GM19238 (cell line): Measurements from ENCODE around the gene DUSP7.

Experiments used
- DNase-seq: peaks from one replicate; pipeline ENCODE4 v3.0.0; 2011; ENCODE audit warnings: low spot score; ENCODE audit not compliant: insufficient read length

Gene DUSP7

DNA sequence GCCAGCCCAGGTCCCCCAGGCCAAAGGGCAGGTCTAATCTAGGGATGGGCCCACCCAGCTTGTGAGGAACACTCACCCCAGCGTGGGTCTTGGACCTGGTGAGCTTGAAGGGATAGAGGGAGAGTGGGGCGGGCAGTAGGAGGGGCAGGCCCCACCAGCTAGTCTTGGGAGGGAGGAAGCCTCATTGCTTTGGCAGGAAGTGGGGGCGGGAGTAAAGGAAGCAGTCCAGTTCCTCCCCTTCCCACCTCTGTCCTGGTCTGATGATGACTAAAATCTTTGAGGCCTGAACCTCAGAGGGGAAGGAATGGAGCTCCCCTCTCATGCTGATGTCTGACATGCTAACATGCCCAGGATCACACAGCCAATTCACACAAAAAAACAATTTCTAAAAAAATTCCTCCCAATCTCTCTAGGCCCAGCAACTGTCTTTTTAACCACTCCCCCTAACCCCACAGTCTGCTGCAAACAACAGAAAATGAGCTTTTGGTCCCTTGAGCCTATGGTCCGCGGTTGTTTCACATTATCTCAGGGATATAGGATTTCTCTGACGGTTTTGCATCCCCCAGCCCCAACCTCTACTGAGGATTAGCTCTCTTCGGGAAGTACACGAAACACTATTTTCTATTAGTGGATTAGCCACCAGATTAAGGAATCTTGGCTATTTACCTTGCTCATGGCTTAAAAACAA, 30.7 kb upstream of the DUSP7 start:
- DNase-seq = no peak

DNA sequence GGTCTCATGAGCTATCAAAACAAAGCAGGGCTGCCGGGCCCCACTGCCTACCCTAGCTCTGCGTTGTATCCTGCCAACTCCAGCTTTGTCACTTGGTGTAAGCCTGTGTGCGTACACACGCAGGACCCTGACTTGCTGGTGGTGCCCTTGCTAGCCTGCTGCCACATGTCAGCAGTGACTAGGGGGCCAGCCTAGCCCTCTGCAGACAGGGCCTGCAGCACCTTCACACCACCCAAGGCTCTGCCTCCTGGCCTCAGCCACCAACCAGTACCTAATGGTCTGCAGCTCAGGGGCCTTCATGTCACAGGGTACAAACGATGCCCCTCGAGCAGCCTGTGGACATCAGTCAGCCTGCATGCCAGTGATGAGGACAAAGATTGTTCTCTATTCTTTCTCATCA, 30.1 kb upstream of the DUSP7 start:
- DNase-seq = no peak

DNA sequence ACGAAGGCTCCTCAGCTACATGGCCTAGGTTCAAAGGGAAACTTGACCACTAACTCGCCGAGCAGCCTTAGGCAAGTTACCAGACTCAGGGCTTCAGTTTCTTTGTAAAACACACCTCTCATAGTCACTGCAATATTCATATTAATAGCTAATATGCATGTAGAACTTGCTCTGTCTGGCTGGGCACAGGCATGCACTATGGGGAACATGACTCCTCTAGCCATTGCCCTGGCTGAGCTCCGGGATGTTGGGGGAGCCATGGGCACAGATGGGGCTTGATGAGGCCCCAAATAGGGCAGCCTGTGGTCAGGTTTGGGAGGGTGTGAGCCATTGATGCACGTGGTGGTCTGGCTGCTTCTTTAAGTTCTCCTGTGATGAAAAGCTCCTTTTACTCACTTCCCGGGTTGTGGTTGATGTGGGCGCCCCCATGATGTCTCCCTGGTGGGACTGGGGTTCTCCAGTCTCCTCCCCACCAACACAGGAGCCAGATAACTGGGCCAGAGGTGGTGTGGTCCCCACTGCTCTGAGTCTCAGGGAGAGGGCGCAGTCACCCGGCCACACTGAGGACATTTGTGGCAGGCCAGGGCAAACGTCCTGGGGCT, 29.4 kb upstream of the DUSP7 start:
- no peak for DNase-seq

DNA sequence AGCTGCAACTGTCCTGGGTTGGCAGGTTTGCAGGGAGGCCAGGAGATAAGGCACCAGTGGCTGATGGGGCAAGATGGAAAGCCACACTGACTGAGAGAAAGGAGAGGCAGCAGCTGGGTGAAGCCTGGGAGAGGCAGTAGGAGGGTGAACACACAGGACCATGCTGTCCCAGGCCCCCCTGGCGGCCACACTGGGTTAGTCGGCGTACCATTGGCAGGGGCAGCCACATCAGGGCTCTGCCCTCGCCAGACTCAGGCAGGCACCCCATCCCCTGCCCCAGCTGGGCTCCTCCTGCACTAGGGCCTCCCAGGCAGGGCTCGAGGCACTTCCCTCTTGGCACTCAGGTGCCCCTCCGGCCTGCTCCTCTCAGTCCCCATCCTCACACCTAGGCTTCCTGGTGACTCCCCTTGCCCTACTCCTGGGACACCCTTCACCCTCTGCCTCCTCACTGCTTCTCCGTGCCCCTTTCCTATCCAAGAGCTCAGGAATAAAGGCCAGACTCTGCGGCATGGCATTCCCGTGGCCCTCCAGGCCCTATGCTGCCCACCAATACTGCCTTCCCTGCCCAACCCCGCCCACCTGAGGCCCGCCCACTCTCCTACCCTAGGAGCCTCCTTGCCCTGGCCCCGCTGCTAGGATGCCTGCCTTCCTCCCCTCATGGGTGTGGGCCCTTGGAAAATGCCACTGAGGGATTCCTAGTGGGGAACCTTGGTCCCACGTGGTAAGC, 28.7 kb upstream of the DUSP7 start:
- DNase-seq = no peak

DNA sequence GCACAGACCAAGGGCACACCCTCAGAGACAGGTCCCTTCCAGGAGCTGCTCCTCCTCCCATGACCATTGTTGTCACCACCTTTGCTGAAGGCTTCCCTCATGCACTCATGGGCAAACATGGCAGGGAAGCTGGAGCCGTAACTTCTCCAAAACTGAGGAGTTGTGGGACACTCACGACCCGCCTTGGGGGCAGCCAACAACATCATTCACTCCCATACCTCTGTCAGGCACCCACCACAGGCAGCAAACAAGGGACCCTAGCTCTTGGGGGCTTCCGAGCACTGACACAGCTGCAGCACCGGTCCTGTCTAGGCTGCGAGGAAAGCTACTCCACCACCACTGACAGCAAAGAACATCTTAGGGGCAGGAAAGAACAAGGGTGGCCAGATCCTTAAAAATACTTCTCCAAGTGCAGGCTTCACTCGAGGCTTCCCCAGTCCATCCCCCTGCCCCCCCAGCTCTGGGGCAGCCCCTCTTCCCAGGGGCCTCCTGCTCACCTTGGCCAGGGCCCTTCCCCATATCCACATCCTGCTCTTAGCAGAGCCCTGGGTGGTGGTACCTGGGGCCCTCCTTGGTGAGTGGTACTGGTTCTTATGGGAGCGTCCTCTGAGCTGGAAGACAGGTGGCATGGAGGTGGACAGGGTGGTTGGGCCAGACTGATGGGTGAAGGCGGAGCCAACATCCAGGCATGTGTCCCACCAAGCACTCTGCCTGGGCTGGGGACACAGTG, 28.0 kb upstream of the DUSP7 start:
- DNase-seq = no peak

DNA sequence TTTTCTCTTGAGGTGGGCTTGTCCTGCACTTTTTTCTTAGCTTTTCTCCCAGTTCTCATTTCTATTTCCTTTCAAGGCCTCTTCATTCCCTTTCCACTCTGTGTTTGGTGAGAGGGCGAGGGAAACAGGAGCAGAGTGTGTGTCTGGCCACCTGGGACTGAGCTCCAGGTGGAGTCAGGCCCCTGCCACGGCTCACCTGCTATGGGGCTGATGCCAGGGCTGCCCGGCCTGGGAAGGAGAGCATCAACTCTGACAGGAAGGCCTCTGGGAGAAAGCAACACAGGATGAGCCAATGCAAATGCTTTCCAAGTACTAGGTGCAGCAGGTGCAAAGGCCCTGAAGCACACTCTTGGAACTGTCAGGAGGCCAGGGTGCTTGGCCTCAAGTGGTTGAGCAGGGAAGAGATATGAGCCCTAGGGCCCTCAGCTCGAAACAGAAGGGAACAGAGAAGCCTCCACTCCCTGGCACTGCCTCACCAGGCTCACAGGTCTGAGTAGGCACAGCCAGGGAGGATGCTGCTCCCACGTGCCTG, 27.3 kb upstream of the DUSP7 start:
- DNase-seq = no peak

DNA sequence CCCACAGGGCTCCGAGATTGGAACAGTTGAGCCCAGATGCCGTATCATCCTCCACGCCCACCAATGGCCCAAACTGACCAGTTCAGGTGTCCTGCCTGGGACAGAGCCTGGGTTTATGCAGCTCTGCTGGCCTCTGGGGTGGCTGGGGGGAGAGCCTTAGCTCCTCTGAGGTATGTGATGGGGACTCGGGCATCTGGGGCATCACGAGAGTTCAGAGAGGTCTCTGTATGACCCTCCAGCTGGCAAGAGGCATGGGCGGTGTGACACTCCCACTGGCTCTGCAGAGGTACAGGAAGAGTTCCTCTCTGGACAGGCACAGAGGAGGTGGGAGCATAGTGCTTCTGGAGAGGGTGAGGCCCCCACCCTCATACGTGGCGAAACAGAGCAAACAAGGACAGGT, 26.6 kb upstream of the DUSP7 start:
- DNase-seq = no peak

DNA sequence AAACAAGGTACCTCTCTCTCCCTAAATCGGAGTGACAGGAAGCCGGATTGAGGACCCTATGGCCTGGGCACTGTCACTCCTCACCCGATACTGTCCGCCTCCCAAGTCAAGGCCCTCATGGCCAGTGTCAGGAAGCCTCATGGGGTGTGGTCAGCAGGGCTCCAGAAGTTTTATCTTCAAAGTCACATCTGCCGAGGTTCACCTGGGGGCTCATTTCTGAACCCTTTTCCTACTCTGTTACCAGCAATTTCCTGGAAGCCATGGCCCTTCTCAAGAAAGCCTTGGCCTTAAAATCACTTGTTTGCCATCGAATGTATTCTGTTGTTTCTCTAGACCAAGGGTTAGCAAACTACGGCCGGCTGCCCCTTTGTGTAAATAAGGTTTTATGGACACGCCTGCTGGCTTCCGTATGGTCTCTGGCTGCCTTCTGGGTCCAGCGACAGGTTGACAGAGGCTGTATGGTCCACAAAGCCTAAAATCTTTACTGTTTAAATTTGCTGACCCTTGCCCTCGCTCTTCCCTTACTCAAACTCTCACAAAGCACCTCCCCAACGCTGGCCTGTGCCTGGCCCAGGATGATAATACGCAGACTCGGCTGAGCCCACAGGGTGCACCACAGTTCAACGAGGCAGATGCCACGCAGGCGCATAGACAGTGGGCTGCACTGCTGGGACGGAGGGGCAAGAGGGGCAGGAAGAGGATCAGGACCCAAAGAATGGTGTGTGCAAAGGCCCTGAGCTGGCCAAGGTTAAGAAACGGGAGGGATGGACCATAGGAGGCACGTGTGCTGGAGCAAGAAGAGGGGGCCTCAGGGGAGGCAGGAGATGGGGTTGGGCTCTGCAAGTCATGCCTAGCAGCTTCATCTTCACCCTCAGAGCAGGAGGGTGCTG, 24.7 kb upstream of the DUSP7 start:
- no peak for DNase-seq

DNA sequence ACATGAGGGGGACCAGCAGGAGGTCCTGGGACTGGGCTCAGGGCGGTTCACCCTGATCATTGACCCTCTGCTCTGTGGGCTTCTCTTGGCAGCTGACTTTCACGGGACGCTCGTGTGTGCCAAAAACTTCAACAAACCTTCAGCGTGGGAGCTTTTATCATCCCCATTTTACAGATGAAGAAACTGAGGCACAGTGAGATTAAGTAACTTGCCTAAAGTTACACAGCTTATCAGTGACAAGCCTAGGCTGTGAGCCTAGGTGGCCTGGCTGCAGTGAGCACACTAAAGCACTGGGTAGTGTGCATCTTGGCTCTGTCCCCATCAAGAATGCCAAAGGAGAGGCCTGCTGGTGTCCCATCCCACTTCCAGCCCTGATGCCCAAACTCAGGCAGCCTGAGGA, 23.6 kb upstream of the DUSP7 start:
- DNase-seq = no peak

DNA sequence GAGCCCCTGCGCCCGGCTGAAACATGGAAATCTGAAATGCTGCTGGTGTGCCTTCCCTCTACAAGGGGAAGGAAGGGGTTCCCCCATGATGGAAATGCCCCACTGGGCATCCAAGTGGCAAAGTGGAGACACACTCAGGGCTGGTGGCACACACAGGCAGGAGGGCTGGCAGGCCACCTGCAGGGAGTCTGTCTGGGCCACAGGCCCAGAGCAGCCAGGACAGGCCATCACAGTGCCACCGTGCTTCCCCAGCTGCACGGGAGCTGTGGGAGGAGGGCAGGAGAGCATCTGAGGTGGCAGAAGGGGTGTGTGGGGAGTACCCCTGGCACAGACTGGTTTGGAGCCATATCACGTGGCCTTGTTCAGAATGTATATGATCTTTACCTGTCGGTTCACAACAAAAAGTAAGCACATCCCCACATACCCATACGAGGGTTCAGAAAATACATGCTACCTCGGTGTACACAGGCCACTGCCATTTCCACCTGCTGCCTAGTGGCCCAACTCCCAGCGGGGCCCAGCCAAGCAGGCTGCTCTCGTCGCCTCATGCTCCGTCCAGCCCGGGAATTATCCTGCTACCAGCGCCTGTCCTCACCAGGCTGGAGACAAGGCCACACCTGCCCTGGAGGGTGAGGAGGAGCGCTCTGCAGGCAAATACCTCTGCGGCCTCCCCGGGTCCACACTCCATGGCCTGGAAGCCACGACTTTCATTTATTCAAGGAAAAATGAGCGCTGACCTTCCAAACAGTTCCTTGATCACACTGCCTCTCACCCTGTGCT, 22.6 kb upstream of the DUSP7 start:
- no peak for DNase-seq

DNA sequence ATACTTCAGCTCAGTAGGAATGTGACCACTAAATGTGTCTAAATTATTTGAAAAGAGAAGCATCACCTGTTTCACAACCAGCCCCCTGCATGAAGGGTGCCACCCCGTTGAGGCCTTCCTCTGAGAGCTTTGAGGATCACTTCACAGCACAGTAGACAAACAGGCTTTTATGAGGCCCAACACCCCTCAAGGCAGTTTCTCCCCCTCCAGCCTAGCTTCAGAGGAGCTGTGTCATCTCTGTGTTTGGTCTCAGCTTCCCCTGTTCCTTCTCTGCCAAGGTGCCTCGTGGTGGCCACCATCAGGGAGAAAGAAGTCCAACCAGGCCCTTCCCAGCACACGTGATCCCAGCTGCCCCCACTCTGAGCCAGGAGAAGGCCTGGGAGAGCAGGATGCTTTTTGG, 21.6 kb upstream of the DUSP7 start:
- DNase-seq = no peak

DNA sequence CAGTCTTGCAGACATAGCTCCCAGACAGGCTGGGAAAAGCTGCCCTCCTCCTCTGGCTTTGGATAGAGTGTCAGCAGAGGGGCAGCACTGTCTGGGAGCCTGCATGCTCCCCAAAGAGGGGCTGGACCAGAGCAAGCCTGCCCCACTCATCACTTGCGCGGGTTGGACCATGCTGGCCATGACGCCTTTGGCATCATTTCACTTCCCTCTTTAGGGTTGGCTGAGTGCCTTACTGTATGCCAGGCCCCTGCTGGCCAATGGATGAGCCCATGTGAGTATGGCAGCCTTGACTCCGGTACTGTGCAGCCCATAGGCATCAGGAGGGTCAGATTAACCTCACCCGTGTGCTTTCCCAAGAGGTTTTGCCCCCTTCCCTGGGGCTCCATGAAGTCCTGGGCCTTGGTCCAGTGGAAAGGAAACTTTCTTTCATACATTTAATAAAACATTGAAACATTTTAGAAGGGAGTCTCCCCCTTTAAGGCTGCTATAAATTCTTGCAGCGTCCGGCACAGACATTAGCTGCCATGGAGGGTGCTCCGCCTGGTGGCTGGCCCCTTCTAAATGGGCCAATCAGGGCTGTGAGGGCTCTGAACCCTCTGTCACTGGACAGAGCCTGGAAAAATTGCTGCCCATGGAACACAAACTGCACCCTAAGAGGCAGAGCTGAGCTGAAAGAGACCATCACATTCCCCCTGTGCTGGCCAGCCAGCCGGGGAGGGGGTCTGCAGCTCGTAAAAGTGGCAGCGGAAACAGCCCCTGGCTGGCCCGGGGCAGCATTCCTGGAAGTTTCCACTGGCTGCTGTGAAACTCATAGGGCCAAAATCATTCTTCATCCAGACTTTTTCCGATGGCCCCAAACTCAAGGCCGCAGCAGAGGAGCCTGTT, 20.8 kb upstream of the DUSP7 start:
- DNase-seq = no peak

DNA sequence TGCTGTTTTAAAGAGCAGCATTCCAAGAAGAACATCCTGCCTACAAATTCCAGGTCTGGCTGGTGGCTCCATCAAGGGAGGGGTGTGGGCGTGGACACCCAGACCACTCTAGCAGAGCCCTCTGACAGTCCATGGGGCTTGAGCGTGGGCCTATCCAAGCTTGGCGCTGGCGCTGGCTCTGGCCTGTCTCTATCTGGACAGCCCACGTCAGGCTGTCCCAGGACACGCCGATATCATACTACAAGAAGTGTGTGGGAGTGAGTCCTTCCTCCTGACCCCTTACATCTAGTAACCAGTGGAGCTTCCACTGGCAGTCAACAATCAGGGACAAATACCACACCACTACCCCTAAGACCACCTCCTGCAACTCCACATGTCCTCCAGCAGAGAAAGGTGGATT, 17.1 kb upstream of the DUSP7 start:
- no peak for DNase-seq

DNA sequence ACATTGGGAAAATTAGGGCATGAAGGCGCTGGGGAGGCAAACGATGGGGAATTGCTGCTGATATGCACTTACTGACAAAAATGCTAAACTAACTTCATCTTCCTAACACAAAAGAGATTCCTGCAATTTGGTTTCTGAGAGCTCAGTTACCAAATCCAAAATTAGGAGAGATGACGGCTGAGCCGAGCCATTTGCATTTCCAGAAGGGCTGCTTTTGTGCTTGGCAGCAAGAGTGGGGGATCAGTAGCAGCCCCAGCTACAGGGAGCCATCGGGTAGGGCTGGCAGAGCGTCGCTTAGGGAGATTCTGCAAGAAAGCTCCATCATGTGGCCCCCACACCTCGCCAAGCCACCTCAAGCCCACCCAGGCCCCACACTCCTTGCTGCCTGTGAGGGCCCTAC, 16.1 kb upstream of the DUSP7 start:
- no peak for DNase-seq

DNA sequence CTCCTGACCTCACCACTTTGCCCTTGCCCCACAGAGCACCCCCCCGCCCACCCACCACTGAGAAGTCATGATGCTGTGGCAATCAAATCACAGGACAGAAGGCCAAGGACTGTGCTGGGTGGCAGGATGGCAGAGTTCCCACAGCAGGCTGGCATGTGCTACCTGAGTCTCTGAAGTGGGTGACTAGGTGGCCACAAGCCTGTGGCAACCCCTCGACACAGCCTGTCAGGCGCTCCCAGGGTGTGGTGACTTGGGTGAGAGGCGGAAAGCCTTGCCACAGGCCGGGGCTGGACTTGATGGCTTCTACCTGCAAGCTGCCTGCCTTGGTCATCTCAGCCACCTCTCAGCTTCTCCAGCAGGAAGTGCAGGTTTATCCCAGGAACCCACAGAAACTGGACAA, 15.6 kb upstream of the DUSP7 start:
- DNase-seq = no peak

DNA sequence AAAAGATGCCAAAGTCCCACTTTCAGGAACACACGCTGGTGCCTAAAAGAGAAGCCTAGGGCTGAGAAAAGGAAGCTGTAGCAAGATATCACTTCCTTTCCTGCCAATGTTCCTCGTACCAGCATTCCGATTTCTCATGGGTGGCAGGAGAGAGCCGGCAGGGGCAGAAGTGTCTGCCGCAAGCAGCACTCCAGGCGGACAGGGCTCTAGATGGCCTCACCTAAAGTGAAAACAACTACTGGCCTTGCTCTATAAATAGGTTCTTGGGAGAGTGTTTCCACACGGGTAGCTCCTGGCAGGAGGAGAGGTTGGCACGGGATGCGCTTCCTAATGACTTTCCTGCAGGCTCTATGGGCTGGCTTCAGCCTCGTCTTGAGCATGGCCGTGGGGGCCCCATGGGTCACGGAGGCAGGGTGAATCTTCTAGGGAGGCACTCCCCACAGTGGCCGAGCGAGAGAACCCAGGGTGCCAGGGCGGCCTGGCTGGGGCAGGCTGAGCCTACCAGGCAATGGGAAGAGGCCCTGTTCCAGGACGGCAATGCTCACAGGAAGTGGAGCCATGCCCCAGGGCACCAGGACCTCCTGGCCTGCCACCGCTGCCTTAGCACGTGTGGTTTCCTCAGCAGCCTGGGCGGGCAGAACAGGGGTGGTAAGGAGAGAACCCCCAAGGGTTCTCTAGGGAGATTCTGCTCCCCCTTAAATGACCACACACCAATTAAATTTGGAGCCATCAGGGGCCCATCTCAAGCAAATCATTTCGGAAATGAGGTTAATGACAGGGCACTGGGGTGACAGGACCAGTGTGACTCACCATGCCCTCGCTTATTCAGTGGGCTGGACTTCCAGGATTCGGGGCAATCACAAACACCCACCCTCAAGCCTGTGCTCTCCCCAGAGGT, 14.6 kb upstream of the DUSP7 start:
- DNase-seq = no peak

DNA sequence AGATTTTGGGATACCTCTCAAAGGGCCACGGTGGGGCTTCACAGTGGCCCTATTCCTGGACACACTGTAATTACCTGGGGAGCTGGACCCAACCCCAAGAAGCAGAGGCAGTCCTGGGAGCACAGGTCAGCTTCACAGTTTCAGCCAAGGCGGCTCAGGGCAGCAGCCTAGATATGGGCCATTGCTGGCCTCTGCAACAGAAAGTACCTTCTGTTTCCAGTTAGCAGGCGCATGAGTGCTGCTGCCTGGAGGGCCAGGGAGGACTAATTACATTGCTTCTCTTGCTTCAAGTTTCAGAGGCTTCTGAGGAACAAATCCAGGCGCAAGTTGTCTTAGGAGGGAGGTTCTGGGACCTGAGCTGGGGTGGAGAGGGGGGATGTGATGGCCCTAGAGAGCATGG, 13.5 kb upstream of the DUSP7 start:
- no peak for DNase-seq

DNA sequence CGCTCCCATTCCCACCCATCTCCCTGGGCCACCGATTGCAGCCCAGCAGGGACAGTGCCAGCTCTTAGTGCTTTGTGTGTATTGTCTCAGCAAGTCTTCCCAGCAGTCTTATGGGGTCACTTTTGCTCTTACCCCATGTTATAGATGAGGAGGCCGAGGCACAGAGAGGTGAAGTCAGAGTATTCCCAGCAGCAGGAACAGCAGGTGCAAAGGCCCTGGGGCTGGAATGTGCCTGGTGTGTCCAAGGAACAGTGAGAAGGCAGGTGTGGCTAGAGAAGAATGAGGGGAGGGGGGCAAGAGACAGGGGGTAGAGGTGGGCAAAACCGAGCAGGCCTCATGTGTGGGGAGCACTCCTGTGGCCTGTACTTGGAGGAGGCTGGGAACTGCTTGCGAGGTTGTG, 12.8 kb upstream of the DUSP7 start:
- DNase-seq = no peak
